Stimulated activated CD4-positive, alpha-beta T cell treated with anti-CD3 and anti-CD28 coated beads, Interleukin-12 subunit alpha, Interleukin-12 subunit beta, amount 100 ng/mL, for 24 hours (primary cell): ENCODE results near the gene PPL.

Experiments
- DNase-seq, 2 experiments: peaks; one replicate each; pipeline ENCODE4 v3.0.0-alpha.2; 2020; ENCODE audit warnings: low read depth in 2 of 2

Gene PPL

GRCh38 chr16:4890026-4890425, 46.9 kb downstream of the PPL start:
- no peak for DNase-seq

DNA sequence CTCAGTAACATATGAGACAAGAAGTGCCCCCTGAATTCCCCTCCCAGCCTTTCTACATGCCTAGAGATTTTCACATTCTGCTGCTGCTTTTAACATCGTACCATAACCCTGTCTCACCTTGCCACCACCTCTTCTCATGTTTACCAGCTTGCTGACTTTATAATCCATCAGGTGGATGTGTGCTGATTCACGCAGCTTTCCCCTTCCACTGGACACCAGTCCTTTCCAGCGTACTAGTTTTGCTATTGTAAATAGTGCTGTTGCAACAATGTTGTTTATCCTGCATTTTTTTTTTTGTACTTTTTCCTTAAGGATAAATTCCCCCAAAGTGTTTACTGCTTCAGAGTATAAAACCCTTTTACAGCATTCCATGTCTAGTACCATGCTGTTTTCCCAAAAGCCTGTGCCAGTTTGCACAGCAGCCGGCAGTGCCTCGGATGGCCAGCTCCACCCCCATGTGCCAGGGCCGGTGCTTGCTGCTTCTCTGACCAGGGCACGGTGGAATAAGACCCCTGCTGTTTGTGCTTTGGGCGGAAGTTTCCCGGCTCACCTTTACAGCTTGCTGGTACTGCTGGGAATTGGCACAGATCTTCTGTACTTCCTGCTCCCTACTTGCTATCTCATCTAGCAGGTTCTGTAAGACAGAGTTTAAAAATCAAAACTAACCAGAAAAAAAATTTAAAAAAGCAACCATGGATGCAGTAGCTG, 48.4 kb downstream of the PPL start:
- DNase-seq, result no peak

DNA sequence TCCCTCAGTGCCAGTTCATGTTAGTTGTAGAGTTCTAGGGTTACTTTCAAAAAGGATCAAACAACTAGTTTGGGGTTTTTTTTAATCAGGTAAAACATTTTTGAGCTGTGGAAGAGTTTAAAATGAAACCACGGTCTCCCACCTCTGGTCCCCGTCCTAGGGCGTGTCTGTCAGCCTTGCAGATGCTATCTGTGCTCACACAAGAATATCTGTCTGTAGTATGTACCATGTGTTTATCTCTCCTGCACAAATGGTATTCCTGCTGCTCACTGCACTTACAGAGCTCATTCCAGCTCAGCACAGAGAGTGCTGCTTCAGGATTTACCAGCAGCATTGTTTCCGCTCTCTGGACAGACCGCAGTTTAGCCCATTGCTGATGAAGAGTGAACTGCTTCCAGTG, 50.8 kb downstream of the PPL start:
- DNase-seq, result no peak

DNA sequence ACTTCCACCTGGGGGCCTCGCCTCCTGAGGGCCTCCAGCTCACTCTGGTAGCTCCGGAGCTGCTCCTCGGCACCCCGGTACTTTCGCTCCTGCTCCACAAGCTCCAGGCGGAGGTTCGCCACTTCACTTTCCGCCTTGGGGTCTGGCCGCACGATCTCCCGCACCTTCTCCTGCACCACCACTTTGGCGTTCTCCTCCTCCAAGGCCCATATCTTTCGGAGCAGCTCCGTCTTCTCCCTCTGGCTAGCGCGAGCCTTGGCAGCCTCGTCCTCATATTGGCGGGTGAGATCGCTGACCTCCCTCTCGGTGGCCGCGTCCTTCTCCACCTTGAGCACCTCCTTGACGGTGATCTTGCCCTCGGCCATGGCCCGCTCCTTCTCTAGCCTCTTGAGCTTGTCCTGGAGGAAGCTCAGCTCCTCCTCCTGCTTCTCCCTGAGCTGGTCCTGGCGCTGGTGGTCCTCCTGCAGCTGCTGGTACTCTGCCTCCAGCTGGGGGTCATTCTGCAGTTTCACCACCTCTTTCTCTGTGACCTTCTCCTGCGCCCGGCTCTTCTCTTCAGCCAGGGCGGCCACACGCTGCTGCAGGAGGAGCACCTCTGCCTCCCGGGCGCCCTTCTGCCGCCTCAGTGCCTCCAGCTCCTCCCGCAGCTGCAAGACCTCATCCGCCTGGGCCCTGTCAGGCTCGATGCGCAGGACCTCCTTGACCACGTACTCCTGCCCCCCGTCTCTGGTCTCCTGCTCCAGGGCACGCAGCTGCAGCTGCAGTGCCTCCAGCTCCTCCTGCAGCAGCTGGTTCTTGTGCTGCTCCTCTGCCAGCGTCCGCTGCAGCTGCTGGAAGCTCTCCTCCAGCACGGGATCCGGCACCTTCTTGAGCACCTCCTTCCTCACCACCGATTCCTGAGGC, 51.7 kb downstream of the PPL start:
- DNase-seq, result no peak

GRCh38 chr16:4884209-4884608, 52.7 kb downstream of the PPL start:
- DNase-seq, result no peak

DNA sequence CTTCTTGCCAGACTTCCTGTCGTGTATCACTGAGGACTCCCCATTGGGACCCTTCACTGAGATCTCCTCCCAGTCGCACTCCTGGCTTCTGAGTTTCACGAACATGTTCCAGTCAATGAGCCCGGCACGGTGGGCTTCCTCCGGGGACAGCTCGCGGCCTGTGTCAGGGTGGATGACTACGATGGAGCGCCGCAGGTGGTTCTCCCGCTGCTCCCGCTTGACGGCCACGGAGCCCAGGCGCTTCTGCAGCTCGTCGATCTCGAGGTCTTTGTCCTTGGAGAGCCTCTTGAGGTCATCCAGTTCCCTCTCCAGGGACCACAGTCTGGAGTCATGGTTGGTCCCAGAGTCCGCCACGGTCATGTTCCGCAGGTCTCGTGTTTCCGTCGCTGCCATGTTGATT, 53.4 kb downstream of the PPL start:
- no peak for DNase-seq

DNA sequence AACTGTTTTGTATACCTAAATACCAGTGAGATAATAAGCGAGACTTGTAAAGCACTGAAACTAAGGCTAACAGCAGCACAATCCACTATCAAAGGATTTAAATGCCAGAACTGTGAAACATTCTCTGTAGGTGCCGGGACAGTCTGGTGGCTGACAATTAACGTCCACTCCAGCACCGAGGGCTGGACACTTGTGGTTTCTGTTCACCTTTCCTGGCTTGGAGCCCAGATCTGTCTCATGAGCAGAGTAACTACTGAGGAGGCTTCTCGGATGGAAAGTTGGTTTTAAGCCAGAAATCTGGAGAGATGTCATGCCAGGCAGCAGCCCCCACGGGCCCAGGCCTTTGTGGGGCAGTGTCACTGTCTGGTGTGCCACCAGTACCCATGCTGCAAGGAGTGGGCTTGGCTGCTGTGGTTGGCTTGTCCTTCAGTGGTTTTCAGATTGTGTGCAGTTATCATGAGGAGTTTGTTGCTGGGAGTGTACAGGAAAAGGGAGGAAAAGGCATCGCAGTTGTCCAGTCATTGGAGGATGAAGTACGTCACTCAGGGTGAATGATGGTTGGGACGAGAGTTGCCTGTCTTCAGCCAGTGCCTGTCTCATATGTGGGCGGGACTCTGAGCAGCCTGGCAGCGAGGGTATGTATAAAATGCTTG, 54.2 kb downstream of the PPL start:
- no peak for DNase-seq

- no peak for DNase-seq
Observed at GRCh38 chr16:4882000-4882632, 54.8 kb downstream of the PPL start.

DNA sequence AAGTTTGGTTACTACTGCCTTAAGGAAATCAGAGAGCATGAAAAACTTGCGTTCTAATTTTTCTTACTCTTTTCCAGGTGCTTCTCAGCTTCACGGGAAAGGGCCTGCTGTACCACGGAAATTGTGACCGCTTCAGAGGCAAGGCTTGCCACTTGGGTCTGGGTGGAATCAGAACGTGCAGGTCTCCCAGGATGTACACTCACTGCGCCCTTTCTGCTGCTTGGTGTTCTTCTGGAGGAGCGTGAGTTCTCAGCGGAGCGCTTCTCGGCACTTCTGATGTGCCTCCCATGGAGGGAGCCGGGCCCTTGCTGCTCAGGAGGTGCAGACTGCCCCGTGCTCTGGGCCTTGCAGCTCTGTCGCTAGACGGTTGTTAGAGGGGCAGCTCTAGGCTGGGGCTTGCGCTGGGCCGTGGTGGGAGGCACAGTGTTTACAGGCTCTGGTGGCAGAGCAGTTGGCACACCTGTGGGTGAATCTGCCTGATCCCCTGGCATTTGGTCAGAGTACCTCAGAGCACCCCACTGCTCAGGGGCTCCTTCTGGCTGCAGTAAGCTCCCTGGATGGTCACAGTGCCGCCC, 56.9 kb downstream of the PPL start:
- no peak for DNase-seq

DNA sequence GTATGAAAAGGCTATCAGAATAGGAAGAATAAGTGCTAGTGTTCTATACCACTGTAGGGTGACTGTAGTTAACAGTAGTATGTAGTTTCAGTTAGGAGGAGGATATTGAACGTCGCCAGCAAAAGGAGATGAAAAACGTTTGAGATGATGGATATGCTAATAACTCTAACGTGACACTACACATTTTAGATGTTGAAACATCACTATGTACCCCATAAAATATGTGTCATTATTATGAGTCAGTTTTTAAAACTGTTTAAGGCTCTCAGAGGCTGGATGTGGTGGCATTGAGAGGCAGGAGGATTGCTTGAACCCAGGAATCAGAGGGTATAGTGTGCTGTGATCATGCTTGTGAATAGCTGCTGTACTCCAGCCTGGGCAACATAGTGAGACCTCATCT, 57.9 kb downstream of the PPL start:
- no peak for DNase-seq

DNA sequence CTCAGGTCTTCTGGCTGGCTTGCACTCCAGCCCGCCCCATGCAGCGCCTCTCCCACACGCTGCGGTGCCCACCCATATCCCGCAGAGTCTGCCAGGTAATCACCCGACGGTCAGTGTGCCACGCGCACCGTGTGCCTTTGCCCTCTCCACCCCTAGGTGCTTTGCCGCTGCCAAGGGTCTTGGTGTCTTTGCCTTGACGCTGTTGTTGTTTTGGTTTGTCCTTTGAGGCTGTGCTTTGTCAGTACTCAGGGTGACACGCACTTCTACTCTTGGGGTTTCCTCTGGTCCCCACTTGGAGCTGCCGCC, 59.6 kb downstream of the PPL start:
- no peak for DNase-seq

DNA sequence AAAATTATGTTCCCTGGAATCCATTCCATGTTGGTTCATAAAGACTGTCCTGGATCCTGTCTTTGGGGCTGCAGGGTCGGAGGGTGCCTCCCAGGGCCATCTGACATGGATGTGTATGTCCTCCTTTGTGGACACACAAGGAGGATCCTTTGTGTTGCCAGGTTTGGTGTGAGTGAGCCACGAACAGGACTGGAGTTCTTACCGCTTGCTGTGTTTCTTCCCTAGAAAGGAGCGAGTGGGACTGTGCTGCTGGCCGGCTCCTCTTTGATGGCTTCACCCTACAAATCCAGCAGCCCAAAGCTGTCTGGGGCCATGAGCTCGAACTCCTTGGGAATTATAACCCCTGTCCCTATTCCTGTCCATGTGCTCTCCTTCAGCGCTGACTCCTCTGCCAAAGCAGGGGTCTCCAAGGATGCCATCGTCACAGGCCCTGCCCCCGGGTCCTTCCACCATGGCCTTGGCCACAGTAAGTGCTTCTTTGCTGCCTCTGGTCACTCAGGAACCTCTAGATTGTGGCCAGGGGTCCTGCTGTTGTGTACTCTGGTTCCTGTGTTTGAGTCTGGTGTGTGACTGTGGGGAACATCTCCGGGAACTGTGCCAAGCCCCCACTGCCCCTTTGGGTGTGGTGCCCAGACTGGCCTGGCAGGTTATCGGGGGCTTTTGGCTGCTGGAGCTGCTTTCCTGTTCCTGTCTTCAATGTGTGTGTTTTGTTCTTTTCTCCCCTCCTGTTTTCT, 60.1 kb downstream of the PPL start:
- no peak for DNase-seq

DNA sequence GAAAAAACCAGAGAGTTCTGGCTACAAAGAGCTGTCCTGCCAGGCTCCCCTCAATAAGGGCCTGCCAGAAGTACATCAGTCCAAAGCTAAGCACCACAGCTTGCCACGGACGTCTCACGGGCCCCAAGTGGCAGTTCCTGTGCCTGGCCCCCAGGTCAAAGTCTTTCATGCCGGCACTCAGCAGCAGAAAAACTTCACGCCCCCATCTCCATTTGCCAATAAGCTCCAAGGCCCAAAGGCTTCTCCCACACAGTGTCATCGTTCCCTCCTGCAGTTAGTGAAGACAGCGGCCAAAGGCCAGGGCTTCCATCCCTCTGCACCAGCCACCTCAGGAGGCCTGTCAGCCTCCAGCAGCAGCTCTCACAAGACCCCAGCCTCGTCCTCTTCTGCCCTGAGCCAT, 62.3 kb downstream of the PPL start:
- no peak for DNase-seq

GRCh38 chr16:4873091-4873490, 63.9 kb downstream of the PPL start:
- DNase-seq, result no peak

DNA sequence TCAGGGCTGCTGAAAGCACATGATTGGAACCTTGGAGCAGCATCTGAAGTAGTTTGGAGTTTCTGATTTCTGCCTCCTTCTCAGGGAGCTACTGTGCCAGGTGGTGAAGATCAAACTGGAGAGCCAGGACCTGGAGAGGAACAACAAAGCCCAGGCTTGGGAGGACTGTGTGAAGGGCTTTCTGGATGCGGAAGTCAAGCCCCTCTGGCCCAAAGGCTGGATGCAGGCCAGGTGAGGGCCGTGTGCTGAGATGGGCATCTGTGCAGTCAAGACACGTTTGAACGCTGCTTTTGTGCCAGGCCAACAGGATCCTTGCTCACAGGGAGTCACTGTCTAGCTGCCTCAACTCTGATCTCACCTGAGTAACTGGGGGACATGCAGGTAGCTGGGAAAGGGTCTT, 65.9 kb downstream of the PPL start:
- no peak for DNase-seq

- DNase-seq, result no peak
Observed at GRCh38 chr16:4870138-4870671, 66.7 kb downstream of the PPL start.

DNA sequence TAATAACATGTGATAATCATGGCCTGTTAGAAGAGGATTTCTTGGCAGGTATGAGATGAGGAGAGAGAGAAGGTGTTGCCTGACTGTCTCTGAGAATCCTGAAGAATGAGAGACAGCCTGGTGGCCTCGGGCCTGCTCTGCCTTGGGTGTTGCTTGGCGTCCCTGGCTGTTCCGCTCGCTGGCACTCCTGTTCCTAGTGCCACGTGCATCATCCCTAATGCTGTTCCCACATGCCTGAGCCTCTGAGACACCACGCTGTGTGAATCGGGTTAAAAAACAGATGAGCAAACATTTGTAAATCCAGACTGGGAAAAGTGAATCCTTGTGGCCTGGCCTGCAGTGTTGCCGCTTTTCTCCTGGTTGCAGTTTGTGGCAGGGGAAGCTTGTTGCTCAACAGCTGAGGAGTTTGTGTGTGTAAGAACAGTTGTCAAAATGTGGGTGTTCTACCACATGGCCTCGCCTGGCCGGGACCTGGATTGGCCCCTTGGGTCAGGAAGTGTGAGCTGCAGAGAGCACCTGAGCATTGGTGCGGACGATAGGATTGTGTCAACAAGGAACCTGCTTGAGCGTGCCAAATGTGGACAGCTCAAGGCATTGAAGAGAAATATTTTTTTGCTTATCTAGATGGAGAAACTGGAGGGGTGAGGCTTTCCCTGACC, 67.7 kb downstream of the PPL start:
- no peak for DNase-seq

- DNase-seq, result no peak
Observed at GRCh38 chr16:4868535-4868934, 68.4 kb downstream of the PPL start.

GRCh38 chr16:4868026-4868425, 68.9 kb downstream of the PPL start:
- no peak for DNase-seq

- DNase-seq, result no peak
Observed at GRCh38 chr16:4866586-4866985, 70.4 kb downstream of the PPL start.
